Measurements from ENCODE around the gene STEAP1B.
"Not testable (repeated sequence)": the region's sequence is repeated elsewhere in the genome, so short reads cannot be mapped to it uniquely, and the experiment has no call there.

Gene STEAP1B

GRCh38 chr7:22507320-22507719 is 7.3 kb upstream of the STEAP1B start:
- not testable (repeated sequence) for H3K27ac Mint-ChIP-seq; H3K9me3 Mint-ChIP-seq; H3K36me3 Mint-ChIP-seq; H3K4me1 Mint-ChIP-seq; DNase-seq (ENCODE audit: low spot score in 2 of 2); H3K4me3 Mint-ChIP-seq
- peak; percentile 35 for ATAC-seq

- H3K4me3 Mint-ChIP-seq; DNase-seq (ENCODE audit: low spot score in 2 of 2); H3K9me3 Mint-ChIP-seq; H3K27ac Mint-ChIP-seq; H3K36me3 Mint-ChIP-seq; H3K4me1 Mint-ChIP-seq: not testable (repeated sequence)
- ATAC-seq, result peak; percentile 29
Observed at GRCh38 chr7:22506316-22507020, 6.5 kb upstream of the STEAP1B start.

GRCh38 chr7:22504519-22504918 is 4.5 kb upstream of the STEAP1B start:
- not testable (repeated sequence) for H3K4me1 Mint-ChIP-seq, H3K36me3 Mint-ChIP-seq

GRCh38 chr7:22502104-22502503 is 2.1 kb upstream of the STEAP1B start:
- H3K9me3 Mint-ChIP-seq; H3K36me3 Mint-ChIP-seq; ATAC-seq; H3K4me3 Mint-ChIP-seq; H3K27ac Mint-ChIP-seq; H3K4me1 Mint-ChIP-seq; DNase-seq (ENCODE audit: low spot score in 2 of 2): not testable (repeated sequence)

More at GRCh38 chr7:22504519-22504918, 4.5 kb upstream of the STEAP1B start:
- not testable (repeated sequence) for ATAC-seq; H3K27ac Mint-ChIP-seq; H3K4me3 Mint-ChIP-seq; H3K9me3 Mint-ChIP-seq; DNase-seq (ENCODE audit: low spot score in 2 of 2)

- not testable (repeated sequence) for ATAC-seq; H3K9me3 Mint-ChIP-seq; H3K36me3 Mint-ChIP-seq; DNase-seq (ENCODE audit: low spot score in 2 of 2); H3K27ac Mint-ChIP-seq; H3K4me1 Mint-ChIP-seq; H3K4me3 Mint-ChIP-seq
Observed at GRCh38 chr7:22501336-22501735, 1.3 kb upstream of the STEAP1B start.

- Mint-ChIP-seq H3K36me3 (no peaks in the 10 kb centered on the region), H3K4me3 (no peak overlapping the region), H3K9me3 (no peaks in the 10 kb centered on the region), H3K27ac (no peak overlapping the region), H3K4me1 (no peaks in the 10 kb centered on the region)
- DNase-seq (ENCODE audit: low spot score in 2 of 2), result no peak
- no peak for ATAC-seq
Observed at GRCh38 chr7:22499044-22499443, 944 bp downstream of the STEAP1B start.

DNA sequence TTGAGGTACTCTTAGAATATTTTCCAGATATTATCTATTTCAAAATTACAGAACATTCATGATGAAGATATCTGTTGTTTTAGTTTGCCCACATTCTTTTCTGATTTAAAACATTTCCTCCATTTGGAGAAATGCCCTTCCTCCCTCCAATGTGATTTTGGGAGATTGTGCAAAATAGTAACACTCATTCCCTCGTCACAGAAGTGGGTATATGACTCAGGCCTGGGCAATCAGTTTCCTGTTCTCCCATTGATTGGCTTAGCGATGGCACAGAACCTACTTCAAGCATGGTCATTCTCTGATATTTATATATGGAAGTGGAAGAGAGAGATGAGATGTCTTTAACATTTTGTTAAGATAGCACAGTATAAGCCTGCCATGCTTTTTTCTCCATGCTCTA is 3.1 kb downstream of the STEAP1B start:
- not testable (repeated sequence) for H3K4me1 Mint-ChIP-seq; H3K36me3 Mint-ChIP-seq; ATAC-seq; H3K4me3 Mint-ChIP-seq; DNase-seq (ENCODE audit: low spot score in 2 of 2); H3K27ac Mint-ChIP-seq; H3K9me3 Mint-ChIP-seq

- H3K36me3 Mint-ChIP-seq; ATAC-seq; H3K27ac Mint-ChIP-seq; H3K4me1 Mint-ChIP-seq; H3K9me3 Mint-ChIP-seq; H3K4me3 Mint-ChIP-seq; DNase-seq (ENCODE audit: low spot score in 2 of 2): not testable (repeated sequence)
Observed at GRCh38 chr7:22496296-22496888, 3.6 kb downstream of the STEAP1B start.

DNA sequence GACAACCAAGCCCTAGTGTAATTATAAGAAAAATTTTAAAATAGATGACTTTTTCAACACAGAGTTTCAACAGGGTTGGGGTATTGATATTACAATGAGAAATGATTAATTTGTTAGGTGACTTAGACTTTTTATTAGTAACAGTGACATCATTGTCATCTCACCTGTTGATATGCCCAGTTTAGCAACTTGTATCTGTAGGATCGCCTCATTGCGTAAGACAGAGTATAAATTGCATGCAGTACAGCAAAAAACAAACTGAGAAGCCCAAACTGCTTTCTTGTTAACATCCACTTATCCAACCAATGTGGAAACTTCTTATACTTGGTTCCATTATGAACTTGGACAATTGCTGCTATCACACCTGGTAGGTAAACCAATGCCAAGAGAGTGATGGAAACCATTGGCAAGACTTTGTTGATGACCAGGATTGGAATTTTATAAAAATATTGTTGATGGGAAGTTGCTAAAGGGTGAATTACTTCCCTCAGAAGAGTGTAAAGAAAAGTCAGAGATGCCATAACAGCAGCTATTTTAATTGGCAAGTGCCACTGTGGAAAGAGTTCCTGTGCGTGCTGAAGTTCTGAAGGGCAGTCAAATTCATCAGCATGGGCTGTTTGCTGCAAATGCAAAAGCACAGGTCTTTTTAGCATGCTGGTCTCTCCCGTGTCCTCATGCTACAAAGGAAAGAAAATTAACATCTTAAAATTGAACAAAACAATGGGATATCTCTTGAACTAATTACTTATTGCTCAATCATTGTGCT is 6.6 kb downstream of the STEAP1B start:
- H3K9me3 Mint-ChIP-seq; H3K4me3 Mint-ChIP-seq; DNase-seq (ENCODE audit: low spot score in 2 of 2); ATAC-seq; H3K36me3 Mint-ChIP-seq; H3K27ac Mint-ChIP-seq; H3K4me1 Mint-ChIP-seq: not testable (repeated sequence)

DNA sequence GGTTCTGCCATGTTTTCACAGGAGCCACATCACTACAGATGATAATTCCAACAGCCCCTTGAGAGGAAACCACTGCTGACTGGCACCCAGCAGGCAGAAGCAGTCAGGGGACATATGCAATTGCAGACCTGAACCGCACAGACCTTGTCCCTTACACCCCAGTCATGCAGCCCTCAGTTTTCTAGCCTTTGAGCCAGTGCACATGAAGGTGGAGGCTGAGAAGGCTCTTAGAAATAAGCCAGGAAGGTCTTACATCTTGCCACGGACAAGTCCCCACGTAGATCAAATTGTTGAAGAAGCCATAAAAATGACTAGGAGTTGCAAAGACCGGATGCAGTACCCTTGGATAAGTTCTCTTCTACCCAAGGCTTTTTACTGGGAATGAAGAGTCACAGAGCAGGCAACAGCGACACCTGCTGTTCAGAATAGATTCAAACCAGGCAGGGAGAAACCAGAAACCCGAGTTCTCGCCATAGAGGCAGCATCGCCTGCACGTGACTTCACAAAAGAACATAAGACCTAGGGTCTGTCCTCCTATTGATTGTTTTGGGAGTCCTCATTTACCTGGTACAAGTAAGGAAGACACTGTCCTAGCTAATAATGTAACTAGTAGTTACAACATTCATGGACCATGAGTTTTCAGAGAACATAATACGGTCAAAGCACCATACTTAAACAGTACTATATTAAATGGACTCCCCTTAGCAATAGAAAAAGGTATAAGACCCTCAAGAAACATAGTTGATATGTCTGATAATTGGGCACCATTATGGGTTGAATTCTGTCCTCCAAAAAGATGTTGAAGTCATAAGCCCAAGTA is 11.1 kb downstream of the STEAP1B start:
- DNase-seq (ENCODE audit: low spot score in 2 of 2), result peak; percentile 51 to 77
- H3K36me3 Mint-ChIP-seq, result peaks cover 6% of the 10 kb centered on the region
- no peaks in the 10 kb centered on the region for H3K9me3 Mint-ChIP-seq
- no peak overlapping the region for H3K4me3 Mint-ChIP-seq
- peaks cover 10% of the 10 kb centered on the region for H3K4me1 Mint-ChIP-seq
- ATAC-seq, result peak; percentile 60
- H3K27ac Mint-ChIP-seq, result no peak overlapping the region

GRCh38 chr7:22487978-22488642 is 11.9 kb downstream of the STEAP1B start:
- Mint-ChIP-seq H3K9me3 (no peaks in the 10 kb centered on the region), H3K4me3 (no peak overlapping the region), H3K36me3 (peaks cover 6% of the 10 kb centered on the region), H3K27ac (no peak overlapping the region), H3K4me1 (peaks cover 10% of the 10 kb centered on the region)
- DNase-seq (ENCODE audit: low spot score in 2 of 2), result no peak
- ATAC-seq, result peak; percentile 43

DNA sequence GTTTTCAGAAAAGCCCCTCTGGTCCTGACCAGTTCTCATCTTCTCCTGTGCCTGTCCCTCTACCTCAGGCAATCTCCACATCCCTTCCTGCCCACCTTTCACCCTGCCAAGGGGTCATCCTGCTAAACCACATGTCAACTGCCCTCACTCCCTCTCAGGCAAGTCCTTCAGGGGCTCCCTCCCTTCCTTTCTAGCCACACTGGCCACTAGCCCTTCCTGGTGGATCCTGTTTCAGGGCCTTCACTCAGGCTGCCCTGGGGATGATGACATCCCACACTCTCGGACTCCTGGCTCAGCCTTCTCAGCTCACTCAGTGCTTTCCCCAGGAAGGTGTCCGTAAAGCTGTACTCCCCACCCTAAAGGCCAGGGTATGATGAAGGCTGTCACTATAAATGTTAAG is 13.4 kb downstream of the STEAP1B start:
- H3K4me3 Mint-ChIP-seq, result no peak overlapping the region
- no peak overlapping the region for H3K27ac Mint-ChIP-seq
- peaks cover 6% of the 10 kb centered on the region for H3K36me3 Mint-ChIP-seq
- DNase-seq (ENCODE audit: low spot score in 2 of 2) (no peak), ATAC-seq (no peak)
- H3K9me3 Mint-ChIP-seq, result no peaks in the 10 kb centered on the region
- peaks cover 10% of the 10 kb centered on the region for H3K4me1 Mint-ChIP-seq

- Mint-ChIP-seq H3K36me3 (peaks cover 6% of the 10 kb centered on the region), H3K27ac (no peak overlapping the region), H3K4me3 (no peak overlapping the region), H3K4me1 (peaks cover 10% of the 10 kb centered on the region), H3K9me3 (no peaks in the 10 kb centered on the region)
- no peak for ATAC-seq
- DNase-seq (ENCODE audit: low spot score in 2 of 2), result no peak
Observed at GRCh38 chr7:22485189-22485588, 14.8 kb downstream of the STEAP1B start.

- H3K36me3 Mint-ChIP-seq, result no peaks in the 10 kb centered on the region
- H3K27ac Mint-ChIP-seq, result no peak overlapping the region
- H3K4me1 Mint-ChIP-seq, result no peaks in the 10 kb centered on the region
- no peak overlapping the region for H3K4me3 Mint-ChIP-seq
- ATAC-seq (no peak), DNase-seq (ENCODE audit: low spot score in 2 of 2) (no peak)
- no peaks in the 10 kb centered on the region for H3K9me3 Mint-ChIP-seq
Observed at GRCh38 chr7:22482503-22482902, 17.5 kb downstream of the STEAP1B start.

- H3K9me3 Mint-ChIP-seq, result no peaks in the 10 kb centered on the region
- DNase-seq (ENCODE audit: low spot score in 2 of 2) (no peak), ATAC-seq (no peak)
- H3K36me3 Mint-ChIP-seq, result no peaks in the 10 kb centered on the region
- H3K4me1 Mint-ChIP-seq, result no peaks in the 10 kb centered on the region
- H3K4me3 Mint-ChIP-seq, result no peak overlapping the region
- no peak overlapping the region for H3K27ac Mint-ChIP-seq
Observed at GRCh38 chr7:22481726-22482125, 18.3 kb downstream of the STEAP1B start.
